Right lobe of liver (tissue), 6 donors: ENCODE data around the gene NCOA1. TPM values are rescaled to one million over a fixed set of nuclear protein-coding genes. Genes with fewer than 3 reads are reported as not detected.
A peak's percentile ranks its signal among the peaks of the same experiment; 100 is the strongest.
"Not testable (repeated sequence)": the region's sequence is repeated elsewhere in the genome, so short reads cannot be mapped to it uniquely, and the experiment has no call there.

Experiments
- ATAC-seq, 4 donors: fragments of 200-7000 bp; cut with Tn5 transposase; one replicate each; pipeline ENCODE4 v1.9.1; 2020; ENCODE audit warnings: mild to moderate bottlenecking in 4 of 4, moderate library complexity in 4 of 4
- DNase-seq, 3 donors: peaks; one replicate each; pipeline ENCODE4 v3.0.0-alpha.2; 2020
- H3K27ac ChIP-seq, 3 donors: fragments of 200-600 bp; one replicate each; pipeline ENCODE4 v1.8.0; 2022
- H3K27me3 ChIP-seq, 2 donors: fragments of 200-600 bp; one replicate each; pipeline ENCODE4 v1.8.0; 2022
- H3K36me3 ChIP-seq, 4 donors: fragments of 200-600 bp; sonication (generic) in 1 of 4; one replicate each; pipeline versions ENCODE4 v1.5.1 to v1.8.0; 2017 to 2022; ENCODE audit warnings: control low read depth in 1 of 4
- H3K4me1 ChIP-seq, 4 donors: fragments of 200-600 bp; sonication (generic) in 1 of 4; one replicate each; pipeline versions ENCODE4 v1.5.1 to v1.8.0; 2017 to 2022; ENCODE audit warnings: control low read depth in 1 of 4
- H3K4me3 ChIP-seq, 3 donors: fragments of 200-600 bp; one replicate each; pipeline ENCODE4 v1.8.0; 2022
- H3K9me3 ChIP-seq, 4 donors: fragments of 200-600 bp; sonication (generic) in 1 of 4; one replicate each; pipeline versions ENCODE4 v1.5.1 to v1.8.0; 2017 to 2022; ENCODE audit warnings: control low read depth in 1 of 4
- POLR2A ChIP-seq: fragments of 450-650 bp; IDR thresholded peaks from one replicate; pipeline ENCODE4 v1.6.1; 2017; ENCODE audit warnings: antibody characterized with exemption, mild to moderate bottlenecking
- WGBS: methylation state at CpG from one replicate; pipeline ENCODE4 v1.1.6; 2018; ENCODE audit warnings: low coverage, low lambda C conversion rate; ENCODE audit not compliant: insufficient coverage; ENCODE audit errors: missing lambda C conversion rate; 5-methylcytosine and 5-hydroxymethylcytosine counted together
- intact Hi-C, 2 donors: fragments of 100-400 bp; cut with DNase I; formaldehyde crosslinking; loops; one replicate each; pipeline versions ENCODE4 v1.11.2 to v1.14.1; 2022
- total RNA-seq, 6 experiments: library from RNA; depleted of rRNA in 2 of 6; stranded (reverse); fragments of >200 nt in 2 of 6; fragmentation: NEBNext Ultra II Directional in 3 of 6; extraction: Animal tissue kit (Norgen Biotek cat#: 25700) in 3 of 6; gene quantifications; one replicate each; pipeline versions ENCODE4 v1.1.0 to v1.2.4, GENCODE V29; 2016 to 2023
- TF ChIP-seq, protein P1 (sequence below), 4 donors: fragments of 200-600 bp in 3 of 4; fragments of 450-650 bp in 1 of 4; IDR thresholded peaks; one replicate each; pipeline versions ENCODE4 v1.5.1 to v1.8.0; 2016 to 2022; ENCODE audit warnings: antibody characterized with exemption in 4 of 4, mild to moderate bottlenecking in 2 of 4
- donor health status: DM: no; HTN: yes; CAD: no.
- donor health status: DM: no; HTN: no; CAD: no.
- donor health status: DM: no; HTN: no; CAD: no.
- donor health status: DM: no; HTN: yes; CAD: no.
- donor health status: DM: no; HTN: yes; CAD: no.

NCOA1 gene
- total RNA-seq, 6 experiments from 2014 or later = 13.5 to 18.9 (median 16.4) TPM

- Histone ChIP-seq H3K27ac (peak within 1 kb of the TSS; percentile 85 to 100 (median 99)), H3K27me3 (no peaks in the 10 kb centered on the region), H3K4me1 (peaks cover 0 to 12% (median 0%) of the 10 kb centered on the region in 4 donors), H3K9me3 (no peaks in the 10 kb centered on the region), H3K36me3 (no peaks in the 10 kb centered on the region), H3K4me3 (peak within 1 kb of the TSS; percentile 66 to 88 (median 70))
- TF ChIP-seq POLR2A = peak; percentile 73
- TF ChIP-seq, protein P1, sequence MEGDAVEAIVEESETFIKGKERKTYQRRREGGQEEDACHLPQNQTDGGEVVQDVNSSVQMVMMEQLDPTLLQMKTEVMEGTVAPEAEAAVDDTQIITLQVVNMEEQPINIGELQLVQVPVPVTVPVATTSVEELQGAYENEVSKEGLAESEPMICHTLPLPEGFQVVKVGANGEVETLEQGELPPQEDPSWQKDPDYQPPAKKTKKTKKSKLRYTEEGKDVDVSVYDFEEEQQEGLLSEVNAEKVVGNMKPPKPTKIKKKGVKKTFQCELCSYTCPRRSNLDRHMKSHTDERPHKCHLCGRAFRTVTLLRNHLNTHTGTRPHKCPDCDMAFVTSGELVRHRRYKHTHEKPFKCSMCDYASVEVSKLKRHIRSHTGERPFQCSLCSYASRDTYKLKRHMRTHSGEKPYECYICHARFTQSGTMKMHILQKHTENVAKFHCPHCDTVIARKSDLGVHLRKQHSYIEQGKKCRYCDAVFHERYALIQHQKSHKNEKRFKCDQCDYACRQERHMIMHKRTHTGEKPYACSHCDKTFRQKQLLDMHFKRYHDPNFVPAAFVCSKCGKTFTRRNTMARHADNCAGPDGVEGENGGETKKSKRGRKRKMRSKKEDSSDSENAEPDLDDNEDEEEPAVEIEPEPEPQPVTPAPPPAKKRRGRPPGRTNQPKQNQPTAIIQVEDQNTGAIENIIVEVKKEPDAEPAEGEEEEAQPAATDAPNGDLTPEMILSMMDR (IDR thresholded peaks at IDR 0.05) = peak; percentile 60 to 74 (median 68)
- DNase-seq = peak; percentile 97 to 98 (median 97)
- peak; percentile 96 to 98 (median 97) for ATAC-seq
- WGBS = under 1% methylated on average over 32 of the region's 74 CpGs
- intact Hi-C loops = no loop called here
Observed at GRCh38 chr2:24792874-24793760, 302.1 kb downstream of the NCOA1 start, which contains the start of the genes CENPO and PTRHD1. Gene CENPO, plus strand, starts transcription at chr2:24793425. Its CDS starts 495 bp downstream, at chr2:24793920. Gene PTRHD1, minus strand, starts transcription at chr2:24793391. Its CDS starts 14 bp downstream, at chr2:24793377.

- intact Hi-C loops = no loop called here
- WGBS = 10% methylated on average over 13 of the region's 14 CpGs
Observed at GRCh38 chr2:24793761-24794435, 302.8 kb downstream of the NCOA1 start.

GRCh38 chr2:24797644-24798043, 306.6 kb downstream of the NCOA1 start:
- no peak overlapping the region for H3K27ac ChIP-seq
- no peaks in the 10 kb centered on the region for H3K9me3 ChIP-seq
- H3K4me1 ChIP-seq = peaks cover 0 to 7% (median 0%) of the 10 kb centered on the region in 4 donors
- DNase-seq = no peak
- H3K36me3 ChIP-seq = no peaks in the 10 kb centered on the region
- H3K27me3 ChIP-seq = no peaks in the 10 kb centered on the region
- 100% methylated on average over 2 of the region's 2 CpGs for WGBS
- intact Hi-C loops = no loop called here
- no peak for ATAC-seq
- H3K4me3 ChIP-seq = no peak overlapping the region
- TF ChIP-seq, protein P1 (IDR thresholded peaks at IDR 0.05) = no peak
- no peak for TF ChIP-seq POLR2A

More at GRCh38 chr2:24793761-24794435, 302.8 kb downstream of the NCOA1 start:
- DNase-seq = no peak
- Histone ChIP-seq H3K4me1 (peaks cover 0 to 12% (median 0%) of the 10 kb centered on the region in 4 donors), H3K9me3 (no peaks in the 10 kb centered on the region), H3K27ac (no peak overlapping the region), H3K27me3 (no peaks in the 10 kb centered on the region), H3K36me3 (no peaks in the 10 kb centered on the region), H3K4me3 (peak overlapping the region; percentile 66 to 88 (median 70))
- ATAC-seq = no peak
- TF ChIP-seq, protein P1 (IDR thresholded peaks at IDR 0.05) = no peak
- no peak for TF ChIP-seq POLR2A

DNA sequence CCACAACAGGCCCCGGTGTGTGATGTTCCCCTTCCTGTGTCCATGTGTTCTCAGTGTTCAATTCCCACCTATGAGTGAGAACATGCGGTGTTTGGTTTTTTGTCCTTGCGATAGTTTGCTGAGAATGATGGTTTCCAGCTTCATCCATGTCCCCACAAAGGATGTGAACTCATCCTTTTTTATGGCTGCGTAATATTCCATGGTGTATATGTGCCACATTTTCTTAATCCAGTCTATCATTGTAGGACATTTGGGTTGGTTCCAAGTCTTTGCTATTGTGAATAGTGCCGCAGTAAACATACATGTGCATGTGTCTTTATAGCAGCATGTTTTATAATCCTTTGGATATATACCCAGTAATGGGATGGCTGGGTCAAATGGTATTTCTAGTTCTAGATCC, 309.4 kb downstream of the NCOA1 start:
- ATAC-seq, DNase-seq, H3K9me3 ChIP-seq, H3K4me1 ChIP-seq, H3K27me3 ChIP-seq, H3K4me3 ChIP-seq, H3K27ac ChIP-seq, H3K36me3 ChIP-seq, intact Hi-C loops: not testable (repeated sequence)
- 93% methylated on average over 5 of the region's 5 CpGs for WGBS

DNA sequence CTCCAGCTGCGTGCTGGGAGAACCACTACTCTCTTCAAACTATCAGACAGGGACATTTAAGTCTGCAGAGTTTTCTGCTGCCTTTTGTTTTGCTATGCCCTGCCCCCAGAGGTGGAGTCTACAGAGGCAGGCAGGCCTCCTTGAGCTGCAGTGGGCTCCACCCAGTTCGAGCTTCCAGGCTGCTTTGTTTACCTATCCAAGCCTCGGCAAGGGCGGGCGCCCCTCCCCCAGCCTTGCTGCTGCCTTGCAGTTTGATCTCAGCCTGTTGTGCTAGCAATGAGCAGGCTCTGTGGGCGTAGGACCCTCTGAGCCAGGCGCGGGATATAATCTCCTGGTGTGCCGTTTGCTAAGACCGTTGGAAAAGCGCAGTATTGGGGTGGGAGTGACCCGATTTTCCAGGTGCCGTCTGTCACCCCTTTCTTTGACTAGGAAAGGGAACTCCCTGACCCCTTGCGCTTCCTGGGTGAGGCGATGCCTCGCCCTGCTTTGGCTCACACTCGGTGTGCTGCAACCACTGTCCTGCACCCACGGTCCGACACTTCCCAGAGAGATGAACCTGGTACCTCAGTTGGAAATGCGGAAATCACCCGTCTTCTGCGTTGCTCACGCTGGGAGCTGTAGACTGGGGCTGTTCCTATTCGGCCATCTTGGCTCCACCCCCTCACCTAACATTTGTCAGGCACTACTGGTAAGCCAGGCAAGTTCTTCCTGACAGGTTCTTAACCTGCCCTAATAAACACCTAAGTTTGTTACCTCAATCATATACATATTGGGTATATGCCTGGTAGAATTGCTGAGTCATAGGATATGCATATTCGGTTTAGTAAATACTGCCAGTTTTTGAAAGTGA, 315.0 kb downstream of the NCOA1 start:
- H3K27ac ChIP-seq, H3K4me1 ChIP-seq, H3K9me3 ChIP-seq, DNase-seq, intact Hi-C loops, ATAC-seq, H3K4me3 ChIP-seq, H3K36me3 ChIP-seq, H3K27me3 ChIP-seq: not testable (repeated sequence)
- 92% methylated on average over 5 of the region's 25 CpGs for WGBS
